ENCODE data around the gene FMN1. TPM values are rescaled to one million over a fixed set of nuclear protein-coding genes. Genes with fewer than 3 reads are reported as not detected.

The FMN1 gene
- total RNA-seq, 2 donors from 2014 or later, result 0.60 to 1.1 TPM

DNA sequence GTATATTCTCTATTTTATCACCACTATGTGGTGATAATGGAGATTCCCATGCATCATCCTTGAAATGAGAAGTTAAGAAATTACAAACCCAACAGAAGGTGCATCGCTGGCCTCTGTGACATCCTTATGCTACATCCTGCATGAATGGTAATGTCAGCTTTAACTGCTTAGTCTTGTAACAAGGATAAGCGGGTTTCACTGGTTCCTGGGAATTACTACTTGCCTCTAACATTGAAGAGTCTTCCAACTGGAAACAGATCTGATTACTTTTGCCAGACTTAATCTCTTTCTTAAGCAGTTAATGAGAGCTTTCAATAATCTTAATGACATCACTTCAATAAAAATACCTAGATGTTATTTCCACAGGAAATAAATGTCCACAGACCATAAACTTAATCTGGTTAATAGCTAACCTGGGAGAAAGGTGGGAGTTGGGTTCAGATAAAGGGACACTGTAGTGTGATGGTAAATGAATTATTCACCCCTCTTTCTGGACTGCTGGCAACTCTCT is 44.0 kb downstream of the FMN1 start:
- DNase-seq, result no peak
- Mint-ChIP-seq H3K27me3 (ENCODE audit: insufficient read depth) (peaks cover 14% of the 10 kb centered on the region), H3K4me3 (no peak overlapping the region), H3K9me3 (no peaks in the 10 kb centered on the region), H3K4me1 (peaks cover 9% of the 10 kb centered on the region), H3K27ac (no peak overlapping the region), H3K36me3 (ENCODE audit: low read depth) (no peaks in the 10 kb centered on the region)
- Histone ChIP-seq H3K27ac (ENCODE audit: low read depth, low read length) (no peak overlapping the region), H3K4me1 (ENCODE audit: control insufficient read depth, insufficient read depth, low read length) (peaks cover 10% of the 10 kb centered on the region), H3K27me3 (ENCODE audit: control insufficient read depth, insufficient read depth, low read length, poor library complexity, severe bottlenecking) (no peaks in the 10 kb centered on the region), H3K36me3 (ENCODE audit: control insufficient read depth, insufficient read depth, low read length) (no peaks in the 10 kb centered on the region), H3K9ac (ENCODE audit: extremely low read depth, low read length, poor library complexity, severe bottlenecking) (no peak overlapping the region), H3K9me3 (ENCODE audit: control insufficient read depth, low read length) (no peaks in the 10 kb centered on the region), H3K4me3 (ENCODE audit: low read length) (no peak overlapping the region)
- 96 to 97% methylated on average over 2 of the region's 2 CpGs for WGBS, 2 experiments (ENCODE audit: insufficient coverage in 1 of 2, insufficient read length in 1 of 2)
- TF ChIP-seq, protein P1, sequence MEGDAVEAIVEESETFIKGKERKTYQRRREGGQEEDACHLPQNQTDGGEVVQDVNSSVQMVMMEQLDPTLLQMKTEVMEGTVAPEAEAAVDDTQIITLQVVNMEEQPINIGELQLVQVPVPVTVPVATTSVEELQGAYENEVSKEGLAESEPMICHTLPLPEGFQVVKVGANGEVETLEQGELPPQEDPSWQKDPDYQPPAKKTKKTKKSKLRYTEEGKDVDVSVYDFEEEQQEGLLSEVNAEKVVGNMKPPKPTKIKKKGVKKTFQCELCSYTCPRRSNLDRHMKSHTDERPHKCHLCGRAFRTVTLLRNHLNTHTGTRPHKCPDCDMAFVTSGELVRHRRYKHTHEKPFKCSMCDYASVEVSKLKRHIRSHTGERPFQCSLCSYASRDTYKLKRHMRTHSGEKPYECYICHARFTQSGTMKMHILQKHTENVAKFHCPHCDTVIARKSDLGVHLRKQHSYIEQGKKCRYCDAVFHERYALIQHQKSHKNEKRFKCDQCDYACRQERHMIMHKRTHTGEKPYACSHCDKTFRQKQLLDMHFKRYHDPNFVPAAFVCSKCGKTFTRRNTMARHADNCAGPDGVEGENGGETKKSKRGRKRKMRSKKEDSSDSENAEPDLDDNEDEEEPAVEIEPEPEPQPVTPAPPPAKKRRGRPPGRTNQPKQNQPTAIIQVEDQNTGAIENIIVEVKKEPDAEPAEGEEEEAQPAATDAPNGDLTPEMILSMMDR (conservative IDR thresholded peaks at IDR 0.05), result no peak

- H3K27ac ChIP-seq (ENCODE audit: low read depth, low read length), result no peak overlapping the region
- Mint-ChIP-seq H3K4me1 (peaks cover 9% of the 10 kb centered on the region), H3K9me3 (no peaks in the 10 kb centered on the region), H3K4me3 (no peak overlapping the region), H3K27me3 (ENCODE audit: insufficient read depth) (peaks cover 11% of the 10 kb centered on the region), H3K27ac (no peak overlapping the region), H3K36me3 (ENCODE audit: low read depth) (no peaks in the 10 kb centered on the region)
- H3K4me1 ChIP-seq (ENCODE audit: control insufficient read depth, insufficient read depth, low read length), result peaks cover 10% of the 10 kb centered on the region
- H3K27me3 ChIP-seq (ENCODE audit: control insufficient read depth, insufficient read depth, low read length, poor library complexity, severe bottlenecking), result no peaks in the 10 kb centered on the region
- no peaks in the 10 kb centered on the region for H3K9me3 ChIP-seq (ENCODE audit: control insufficient read depth, low read length)
- TF ChIP-seq, protein P1 (conservative IDR thresholded peaks at IDR 0.05), result no peak
- H3K9ac ChIP-seq (ENCODE audit: extremely low read depth, low read length, poor library complexity, severe bottlenecking), result no peak overlapping the region
- H3K4me3 ChIP-seq (ENCODE audit: low read length), result no peak overlapping the region
- no peaks in the 10 kb centered on the region for H3K36me3 ChIP-seq (ENCODE audit: control insufficient read depth, insufficient read depth, low read length)
- DNase-seq, result no peak
Observed at GRCh38 chr15:33149919-33150318, 44.6 kb downstream of the FMN1 start.

- H3K9me3 Mint-ChIP-seq, result no peaks in the 10 kb centered on the region
- peaks cover 9% of the 10 kb centered on the region for H3K4me1 Mint-ChIP-seq
- Histone ChIP-seq H3K27ac (ENCODE audit: low read depth, low read length) (no peak overlapping the region), H3K9me3 (ENCODE audit: control insufficient read depth, low read length) (no peaks in the 10 kb centered on the region), H3K36me3 (ENCODE audit: control insufficient read depth, insufficient read depth, low read length) (no peaks in the 10 kb centered on the region), H3K9ac (ENCODE audit: extremely low read depth, low read length, poor library complexity, severe bottlenecking) (no peak overlapping the region), H3K27me3 (ENCODE audit: control insufficient read depth, insufficient read depth, low read length, poor library complexity, severe bottlenecking) (no peaks in the 10 kb centered on the region), H3K4me3 (ENCODE audit: low read length) (no peak overlapping the region), H3K4me1 (ENCODE audit: control insufficient read depth, insufficient read depth, low read length) (peaks cover 10% of the 10 kb centered on the region)
- peaks cover 4% of the 10 kb centered on the region for H3K27me3 Mint-ChIP-seq (ENCODE audit: insufficient read depth)
- H3K4me3 Mint-ChIP-seq, result no peak overlapping the region
- WGBS, 2 experiments (ENCODE audit: insufficient coverage in 1 of 2, insufficient read length in 1 of 2), result 80 to 90% methylated on average over 7 to 8 of the region's 8 CpGs
- TF ChIP-seq, protein P1 (conservative IDR thresholded peaks at IDR 0.05), result no peak
- no peaks in the 10 kb centered on the region for H3K36me3 Mint-ChIP-seq (ENCODE audit: low read depth)
- H3K27ac Mint-ChIP-seq, result no peak overlapping the region
- no peak for DNase-seq
Observed at GRCh38 chr15:33148129-33148751, 46.3 kb downstream of the FMN1 start.

All from endodermal cell (in vitro differentiated cells).